Neural progenitor cell (in vitro differentiated cells): ENCODE measurements around the gene CDC5L. TPM values are rescaled to one million over a fixed set of nuclear protein-coding genes. Genes with fewer than 3 reads are reported as not detected.

Experiments
- DNase-seq: peaks from one replicate; pipeline ENCODE4 v3.0.0-alpha.2; 2016; ENCODE audit warnings: low spot score
- H2AFZ ChIP-seq: fragments of 200-600 bp; sonication (generic); replicated peaks from 2 replicates; pipeline ENCODE4 v1.6.1; 2016; ENCODE audit warnings: antibody characterized with exemption
- H3F3A ChIP-seq: fragments of 200-600 bp; sonication (generic); 2 replicates; pipeline ENCODE4 v1.6.1; 2016; ENCODE audit warnings: antibody characterized with exemption, low read depth
- H3K27ac ChIP-seq: fragments of 200-600 bp; sonication (generic); 2 replicates; pipeline ENCODE4 v1.5.1; 2016; ENCODE audit warnings: mild to moderate bottlenecking
- H3K27me3 ChIP-seq: fragments of 200-600 bp; sonication (generic); 2 replicates; pipeline ENCODE4 v1.6.1; 2016; ENCODE audit warnings: mild to moderate bottlenecking, moderate library complexity
- H3K36me3 ChIP-seq: fragments of 200-600 bp; sonication (generic); 2 replicates; pipeline ENCODE4 v1.5.1; 2016
- H3K4me1 ChIP-seq: fragments of 200-600 bp; sonication (generic); 2 replicates; pipeline ENCODE4 v1.6.1; 2016; ENCODE audit warnings: mixed run types
- H3K4me2 ChIP-seq: fragments of 200-600 bp; sonication (generic); 2 replicates; pipeline ENCODE4 v1.6.1; 2016
- H3K4me3 ChIP-seq: fragments of 200-600 bp; sonication (generic); 2 replicates; pipeline ENCODE4 v1.5.1; 2016
- H3K79me2 ChIP-seq: fragments of 200-600 bp; sonication (generic); 2 replicates; pipeline ENCODE4 v1.6.1; 2016; ENCODE audit warnings: low read depth
- H3K9ac ChIP-seq: fragments of 200-600 bp; sonication (generic); 2 replicates; pipeline ENCODE4 v1.6.1; 2016
- H3K9me3 ChIP-seq: fragments of 200-600 bp; sonication (generic); 2 replicates; pipeline ENCODE4 v1.5.1; 2016; ENCODE audit warnings: low read depth
- H4K20me1 ChIP-seq: fragments of 200-600 bp; sonication (generic); 2 replicates; pipeline ENCODE4 v1.6.1; 2016; ENCODE audit warnings: low read depth
- H3K27ac Mint-ChIP-seq: 3 replicates; pipeline ENCODE4 v1.8.0; 2021; ENCODE audit warnings: mixed read lengths
- H3K27me3 Mint-ChIP-seq: 2 replicates; pipeline ENCODE4 v1.8.0; 2022; ENCODE audit warnings: low read depth, mild to moderate bottlenecking, inconsistent platforms, moderate library complexity, mixed read lengths; ENCODE audit not compliant: insufficient read depth
- H3K36me3 Mint-ChIP-seq: 3 replicates; pipeline ENCODE4 v1.8.0; 2021; ENCODE audit warnings: mixed read lengths
- H3K4me1 Mint-ChIP-seq: 3 replicates; pipeline ENCODE4 v1.8.0; 2021; ENCODE audit warnings: mixed read lengths
- H3K4me3 Mint-ChIP-seq: 3 replicates; pipeline ENCODE4 v1.8.0; 2021; ENCODE audit warnings: mild to moderate bottlenecking, moderate library complexity, mixed read lengths
- H3K9me3 Mint-ChIP-seq: 3 replicates; pipeline ENCODE4 v1.8.0; 2020; ENCODE audit warnings: mixed read lengths
- CTCF ChIP-seq: fragments of 200-600 bp; sonication (generic); IDR thresholded peaks from 2 replicates; pipeline ENCODE4 v1.5.1; 2017; ENCODE audit warnings: antibody characterized with exemption, mild to moderate bottlenecking
- EZH2 ChIP-seq: fragments of 200-600 bp; sonication (generic); IDR thresholded peaks from 2 replicates; pipeline ENCODE4 v1.6.1; 2017; ENCODE audit warnings: antibody characterized with exemption, mild to moderate bottlenecking, moderate library complexity
- EZH2phosphoT487 ChIP-seq: fragments of 200-600 bp; sonication (generic); IDR thresholded peaks from 2 replicates; pipeline ENCODE4 v1.6.1; 2017; ENCODE audit warnings: antibody characterized with exemption
- total RNA-seq: library from RNA; depleted of rRNA; stranded (reverse); fragments of >200 nt; gene quantifications from 2 replicates; pipeline ENCODE4 v1.2.3, GENCODE V29; 2015; ENCODE audit warnings: low replicate concordance

Gene CDC5L
- total RNA-seq, 1 donor from 2014 or later: 53.6 TPM

- Mint-ChIP-seq H3K27ac (no peak overlapping the region), H3K4me3 (no peak overlapping the region), H3K27me3 (peaks cover 2% of the 10 kb centered on the region), H3K9me3 (no peaks in the 10 kb centered on the region), H3K36me3 (no peaks in the 10 kb centered on the region), H3K4me1 (peaks cover 21% of the 10 kb centered on the region)
- Histone ChIP-seq H3K9ac (no peak overlapping the region), H4K20me1 (no peaks in the 10 kb centered on the region), H3K79me2 (no peaks in the 10 kb centered on the region), H3K27me3 (no peaks in the 10 kb centered on the region), H2AFZ (no peak overlapping the region), H3K4me1 (peaks cover 24% of the 10 kb centered on the region), H3K4me3 (no peak overlapping the region), H3K27ac (no peak overlapping the region), H3K4me2 (no peak overlapping the region), H3F3A (peaks cover 10% of the 10 kb centered on the region), H3K9me3 (no peaks in the 10 kb centered on the region), H3K36me3 (no peaks in the 10 kb centered on the region)
- no peak for DNase-seq
- TF ChIP-seq CTCF (no peak), EZH2phosphoT487 (no peak), EZH2 (no peak)
Measured at GRCh38 chr6:44487586-44487985, 100.1 kb downstream of the CDC5L start.

- H3K4me2 ChIP-seq: no peak overlapping the region
- no peaks in the 10 kb centered on the region for H3K79me2 ChIP-seq
- no peaks in the 10 kb centered on the region for H4K20me1 ChIP-seq
- DNase-seq: no peak
- H3K4me3 ChIP-seq: no peak overlapping the region
- no peak overlapping the region for H3K27ac ChIP-seq
- no peak for TF ChIP-seq EZH2
- TF ChIP-seq CTCF: no peak
- TF ChIP-seq EZH2phosphoT487: no peak
- H3K4me1 ChIP-seq: peaks cover 19% of the 10 kb centered on the region
- H3K36me3 ChIP-seq: no peaks in the 10 kb centered on the region
- Mint-ChIP-seq H3K36me3 (no peaks in the 10 kb centered on the region), H3K27ac (no peak overlapping the region), H3K27me3 (peaks cover 6% of the 10 kb centered on the region), H3K4me1 (peaks cover 15% of the 10 kb centered on the region), H3K9me3 (no peaks in the 10 kb centered on the region), H3K4me3 (no peak overlapping the region)
- H3K9ac ChIP-seq: no peak overlapping the region
- H3F3A ChIP-seq: peaks cover 10% of the 10 kb centered on the region
- no peaks in the 10 kb centered on the region for H3K27me3 ChIP-seq
- H3K9me3 ChIP-seq: no peaks in the 10 kb centered on the region
- H2AFZ ChIP-seq: no peak overlapping the region
Measured at GRCh38 chr6:44489910-44490604, 102.6 kb downstream of the CDC5L start.

- no peaks in the 10 kb centered on the region for H3K79me2 ChIP-seq
- no peaks in the 10 kb centered on the region for H3K36me3 Mint-ChIP-seq
- H3K27ac ChIP-seq: no peak overlapping the region
- H3F3A ChIP-seq: no peaks in the 10 kb centered on the region
- no peaks in the 10 kb centered on the region for H3K9me3 Mint-ChIP-seq
- no peak for DNase-seq
- no peaks in the 10 kb centered on the region for H4K20me1 ChIP-seq
- H3K27ac Mint-ChIP-seq: peak overlapping the region; percentile 59
- H3K27me3 Mint-ChIP-seq: peaks cover 8% of the 10 kb centered on the region
- H3K27me3 ChIP-seq: no peaks in the 10 kb centered on the region
- peaks cover 4% of the 10 kb centered on the region for H3K4me1 ChIP-seq
- H3K4me3 ChIP-seq: no peak overlapping the region
- no peak overlapping the region for H3K4me2 ChIP-seq
- no peak overlapping the region for H3K4me3 Mint-ChIP-seq
- TF ChIP-seq EZH2: no peak
- TF ChIP-seq EZH2phosphoT487: no peak
- TF ChIP-seq CTCF: no peak
- no peaks in the 10 kb centered on the region for H3K36me3 ChIP-seq
- H3K9ac ChIP-seq: no peak overlapping the region
- H2AFZ ChIP-seq: no peak overlapping the region
- peaks cover 11% of the 10 kb centered on the region for H3K4me1 Mint-ChIP-seq
- no peaks in the 10 kb centered on the region for H3K9me3 ChIP-seq
Measured at GRCh38 chr6:44493132-44493531, 105.6 kb downstream of the CDC5L start.
